WERI-Rb-1 (cell line): ENCODE data around the gene MYO1B.

Source experiments
- DNase-seq: peaks from one replicate; pipeline ENCODE4 v3.0.0-alpha.2; 2020
- H3K27ac ChIP-seq: fragments of 250-450 bp; sonication (Bioruptor Pico); 2 replicates; pipeline ENCODE4 v1.5.1; 2020; ENCODE audit warnings: mild to moderate bottlenecking, moderate library complexity
- H3K27me3 ChIP-seq: fragments of 250-450 bp; sonication (Bioruptor Pico); 2 replicates; pipeline ENCODE4 v1.5.1; 2021; ENCODE audit warnings: mild to moderate bottlenecking, low read depth, moderate library complexity; ENCODE audit not compliant: insufficient read depth, severe bottlenecking
- H3K36me3 ChIP-seq: fragments of 250-450 bp; sonication (Bioruptor Pico); 2 replicates; pipeline ENCODE4 v1.5.1; 2020; ENCODE audit warnings: mild to moderate bottlenecking, moderate library complexity
- H3K4me3 ChIP-seq: 2 replicates; pipeline ENCODE4 v1.5.1; 2011; ENCODE audit warnings: low read depth, mild to moderate bottlenecking, control low read depth, low read length
- H3K9me3 ChIP-seq: fragments of 250-450 bp; sonication (Bioruptor Pico); 2 replicates; pipeline ENCODE4 v1.5.1; 2021; ENCODE audit warnings: mild to moderate bottlenecking, moderate library complexity; ENCODE audit not compliant: severe bottlenecking
- CTCF ChIP-seq: IDR thresholded peaks from 2 replicates; pipeline ENCODE4 v1.5.1; 2011; ENCODE audit warnings: low read depth, mild to moderate bottlenecking, control low read depth, inconsistent platforms, low read length

The MYO1B gene

GRCh38 chr2:191357678-191358077, 112.5 kb downstream of the MYO1B start:
- Histone ChIP-seq H3K27ac (no peak overlapping the region), H3K9me3 (no peaks in the 10 kb centered on the region), H3K4me3 (no peak overlapping the region), H3K36me3 (no peaks in the 10 kb centered on the region; the same call in 1 of the 2 replicates), H3K27me3 (no peaks in the 10 kb centered on the region)
- DNase-seq: no peak
- no peak for TF ChIP-seq CTCF

GRCh38 chr2:191358325-191359025, 113.3 kb downstream of the MYO1B start:
- DNase-seq: no peak
- no peaks in the 10 kb centered on the region; the same call in 1 of the 2 replicates for H3K36me3 ChIP-seq
- no peaks in the 10 kb centered on the region for H3K27me3 ChIP-seq
- no peak overlapping the region for H3K27ac ChIP-seq
- no peak for TF ChIP-seq CTCF
- H3K4me3 ChIP-seq: no peak overlapping the region
- H3K9me3 ChIP-seq: no peaks in the 10 kb centered on the region

- no peak for DNase-seq
- H3K4me3 ChIP-seq: no peak overlapping the region
- H3K36me3 ChIP-seq: peaks cover 1% of the 10 kb centered on the region; the same call in 1 of the 2 replicates
- TF ChIP-seq CTCF: no peak
- H3K27ac ChIP-seq: no peak overlapping the region
- H3K9me3 ChIP-seq: no peaks in the 10 kb centered on the region
- H3K27me3 ChIP-seq: no peaks in the 10 kb centered on the region
Observed at GRCh38 chr2:191359133-191359532, 113.9 kb downstream of the MYO1B start.

- no peaks in the 10 kb centered on the region for H3K27me3 ChIP-seq
- no peak for TF ChIP-seq CTCF
- H3K27ac ChIP-seq: no peak overlapping the region
- H3K4me3 ChIP-seq: no peak overlapping the region
- H3K36me3 ChIP-seq: peaks cover 4% of the 10 kb centered on the region; the same call in 1 of the 2 replicates
- no peaks in the 10 kb centered on the region for H3K9me3 ChIP-seq
- DNase-seq: no peak
Observed at GRCh38 chr2:191360918-191361317, 115.7 kb downstream of the MYO1B start.

GRCh38 chr2:191362841-191363240, 117.6 kb downstream of the MYO1B start:
- no peak overlapping the region for H3K4me3 ChIP-seq
- no peak overlapping the region for H3K27ac ChIP-seq
- no peak for TF ChIP-seq CTCF
- DNase-seq: no peak
- H3K36me3 ChIP-seq: peaks cover 4% of the 10 kb centered on the region; the same call in 1 of the 2 replicates
- no peaks in the 10 kb centered on the region for H3K9me3 ChIP-seq
- no peaks in the 10 kb centered on the region for H3K27me3 ChIP-seq

- Histone ChIP-seq H3K36me3 (peaks cover 4% of the 10 kb centered on the region; the same call in 1 of the 2 replicates), H3K27ac (no peak overlapping the region), H3K9me3 (no peaks in the 10 kb centered on the region), H3K4me3 (no peak overlapping the region), H3K27me3 (no peaks in the 10 kb centered on the region)
- TF ChIP-seq CTCF: no peak
- no peak for DNase-seq
Observed at GRCh38 chr2:191363267-191363666, 118.1 kb downstream of the MYO1B start.
